Measurements from ENCODE around the gene ZBTB7C. TPM values are rescaled to one million over a fixed set of nuclear protein-coding genes. Genes with fewer than 3 reads are reported as not detected.

ZBTB7C gene
- total and polyA plus RNA-seq, 2 of the 8 experiments (the other 6 are each of a cell fraction or from before 2014, with no cell fraction given): 0.15 to 0.45 TPM

DNA sequence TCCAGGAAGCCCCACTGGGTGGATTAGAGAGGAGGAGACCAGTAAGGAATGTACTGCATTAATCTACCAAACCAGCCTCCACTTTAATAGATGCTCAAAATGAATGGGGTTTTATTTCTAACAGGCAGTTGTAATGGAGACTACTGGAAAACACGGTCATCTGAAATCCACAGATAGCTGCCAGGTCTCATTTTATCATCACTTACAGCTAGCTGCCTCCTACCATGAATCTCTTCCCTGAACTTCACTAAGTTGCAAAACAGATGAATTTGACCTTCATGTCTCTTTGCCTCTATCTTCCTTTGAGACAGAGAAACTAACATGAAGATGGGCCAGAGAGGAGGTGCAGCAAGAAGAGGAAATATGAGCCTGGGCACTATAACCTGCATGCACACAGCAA lies 21.9 kb downstream of the ZBTB7C start (continued):
- no peak for TF ChIP-seq CTCF (IDR thresholded peaks at IDR 0.05; ENCODE audit: control extremely low read depth in 1 of 3, insufficient read depth in 1 of 3, low read depth in 1 of 3, low read length in 3 of 3)
- no peak for TF ChIP-seq TAF1 (IDR thresholded peaks at IDR 0.05; ENCODE audit: low read depth, low read length)
- no peak for TF ChIP-seq ZNF274 (IDR thresholded peaks at IDR 0.05; ENCODE audit: borderline replicate concordance, extremely low read depth, low read length)
- TF ChIP-seq CBX8 (IDR thresholded peaks at IDR 0.05; ENCODE audit: borderline replicate concordance, low read depth, low read length): no peak
